ENCODE results near the gene COL25A1. TPM values are rescaled to one million over a fixed set of nuclear protein-coding genes. Genes with fewer than 3 reads are reported as not detected.

The COL25A1 gene
- total RNA-seq, 1 donor from 2014 or later: 0.35 TPM

- H3K27me3 ChIP-seq (ENCODE audit: low read depth): no peaks in the 10 kb centered on the region
- H3K4me1 ChIP-seq: no peaks in the 10 kb centered on the region
- no peak overlapping the region for H3K27ac ChIP-seq
- H3K4me3 ChIP-seq: no peak overlapping the region
- ATAC-seq: no peak
- H3K36me3 ChIP-seq: no peaks in the 10 kb centered on the region
- DNase-seq: no peak
- intact Hi-C loops (cut with DNase I): no loop called here
- no peaks in the 10 kb centered on the region for H3K9me3 ChIP-seq
- TF ChIP-seq CTCF (IDR thresholded peaks at IDR 0.05): no peak
Measured at GRCh38 chr4:108834166-108834834, 468.2 kb downstream of the COL25A1 start.

- intact Hi-C loops (cut with DNase I): no loop called here
- no peaks in the 10 kb centered on the region for H3K36me3 ChIP-seq
- no peak for TF ChIP-seq CTCF (IDR thresholded peaks at IDR 0.05)
- no peaks in the 10 kb centered on the region for H3K4me1 ChIP-seq
- ATAC-seq (no peak), DNase-seq (no peak)
- H3K27me3 ChIP-seq (ENCODE audit: low read depth): no peaks in the 10 kb centered on the region
- H3K27ac ChIP-seq: no peak overlapping the region
- H3K9me3 ChIP-seq: no peaks in the 10 kb centered on the region
- H3K4me3 ChIP-seq: no peak overlapping the region
Measured at GRCh38 chr4:108833046-108833445, 469.4 kb downstream of the COL25A1 start.

GRCh38 chr4:108831886-108832285, 470.6 kb downstream of the COL25A1 start:
- no peaks in the 10 kb centered on the region for H3K27me3 ChIP-seq (ENCODE audit: low read depth)
- no peaks in the 10 kb centered on the region for H3K9me3 ChIP-seq
- no peak for DNase-seq
- ATAC-seq: no peak
- no peaks in the 10 kb centered on the region for H3K4me1 ChIP-seq
- no peak overlapping the region for H3K27ac ChIP-seq
- no peak overlapping the region for H3K4me3 ChIP-seq
- TF ChIP-seq CTCF (IDR thresholded peaks at IDR 0.05): no peak
- intact Hi-C loops (cut with DNase I): no loop called here
- H3K36me3 ChIP-seq: no peaks in the 10 kb centered on the region

- H3K27me3 ChIP-seq (ENCODE audit: low read depth): no peaks in the 10 kb centered on the region
- no peak overlapping the region for H3K4me3 ChIP-seq
- no peak overlapping the region for H3K27ac ChIP-seq
- no peaks in the 10 kb centered on the region for H3K4me1 ChIP-seq
- intact Hi-C loops (cut with DNase I): no loop called here
- no peak for ATAC-seq
- no peaks in the 10 kb centered on the region for H3K36me3 ChIP-seq
- no peaks in the 10 kb centered on the region for H3K9me3 ChIP-seq
- TF ChIP-seq CTCF (IDR thresholded peaks at IDR 0.05): no peak
- no peak for DNase-seq
Measured at GRCh38 chr4:108831291-108831690, 471.2 kb downstream of the COL25A1 start.

GRCh38 chr4:108830509-108831244, 471.8 kb downstream of the COL25A1 start:
- Histone ChIP-seq H3K4me3 (no peak overlapping the region), H3K27me3 (ENCODE audit: low read depth) (no peaks in the 10 kb centered on the region), H3K9me3 (no peaks in the 10 kb centered on the region), H3K4me1 (no peaks in the 10 kb centered on the region), H3K36me3 (no peaks in the 10 kb centered on the region), H3K27ac (no peak overlapping the region)
- intact Hi-C loops (cut with DNase I): no loop called here
- no peak for TF ChIP-seq CTCF (IDR thresholded peaks at IDR 0.05)
- DNase-seq (peak; percentile 79), ATAC-seq (peak; percentile 70 to 87)
